Glutamatergic neuron (in vitro differentiated cells): ENCODE data around the gene PTPRG. TPM values are rescaled to one million over a fixed set of nuclear protein-coding genes. Genes with fewer than 3 reads are reported as not detected.

Experiments used
- DNase-seq: peaks from one replicate; pipeline ENCODE4 v3.0.0; 2022
- H3K27ac Mint-ChIP-seq: one replicate; pipeline ENCODE4 v1.8.0; 2020; ENCODE audit warnings: mild to moderate bottlenecking, mixed read lengths, inconsistent platforms; ENCODE audit not compliant: unreplicated experiment
- H3K27me3 Mint-ChIP-seq: one replicate; pipeline ENCODE4 v1.8.0; 2020; ENCODE audit warnings: mild to moderate bottlenecking, moderate library complexity, mixed read lengths, inconsistent platforms; ENCODE audit not compliant: unreplicated experiment
- H3K36me3 Mint-ChIP-seq: one replicate; pipeline ENCODE4 v1.8.0; 2020; ENCODE audit warnings: mild to moderate bottlenecking, mixed read lengths, inconsistent platforms; ENCODE audit not compliant: unreplicated experiment
- H3K4me1 Mint-ChIP-seq: one replicate; pipeline ENCODE4 v1.8.0; 2020; ENCODE audit warnings: mild to moderate bottlenecking, low read depth, mixed read lengths, inconsistent platforms; ENCODE audit not compliant: unreplicated experiment
- H3K4me3 Mint-ChIP-seq: one replicate; pipeline ENCODE4 v1.8.0; 2020; ENCODE audit warnings: mild to moderate bottlenecking, mixed read lengths, inconsistent platforms; ENCODE audit not compliant: unreplicated experiment
- H3K9me3 Mint-ChIP-seq: one replicate; pipeline ENCODE4 v1.8.0; 2020; ENCODE audit warnings: mild to moderate bottlenecking, moderate library complexity, mixed read lengths, inconsistent platforms; ENCODE audit not compliant: unreplicated experiment
- total RNA-seq: library from RNA; stranded (reverse); fragmentation: NEBNext Ultra II Directional; extraction: Animal tissue kit (Norgen Biotek cat#: 25700); gene quantifications from one replicate; pipeline ENCODE4 v1.2.1, GENCODE V29; 2021; ENCODE audit not compliant: unreplicated experiment
- TF ChIP-seq, protein P1 (sequence below): fragments of 200-600 bp; sonication (generic); IDR thresholded peaks from one replicate; pipeline ENCODE4 v1.5.0; 2021; ENCODE audit not compliant: partially characterized antibody, unreplicated experiment

Gene PTPRG
- total RNA-seq, 1 donor from 2014 or later = 52.1 TPM

- DNase-seq = no peak
- Mint-ChIP-seq H3K4me1 (peaks cover 6% of the 10 kb centered on the region), H3K27ac (no peak overlapping the region), H3K9me3 (peaks cover 4% of the 10 kb centered on the region), H3K27me3 (peaks cover 4% of the 10 kb centered on the region), H3K4me3 (no peak overlapping the region), H3K36me3 (no peaks in the 10 kb centered on the region)
- TF ChIP-seq, protein P1, sequence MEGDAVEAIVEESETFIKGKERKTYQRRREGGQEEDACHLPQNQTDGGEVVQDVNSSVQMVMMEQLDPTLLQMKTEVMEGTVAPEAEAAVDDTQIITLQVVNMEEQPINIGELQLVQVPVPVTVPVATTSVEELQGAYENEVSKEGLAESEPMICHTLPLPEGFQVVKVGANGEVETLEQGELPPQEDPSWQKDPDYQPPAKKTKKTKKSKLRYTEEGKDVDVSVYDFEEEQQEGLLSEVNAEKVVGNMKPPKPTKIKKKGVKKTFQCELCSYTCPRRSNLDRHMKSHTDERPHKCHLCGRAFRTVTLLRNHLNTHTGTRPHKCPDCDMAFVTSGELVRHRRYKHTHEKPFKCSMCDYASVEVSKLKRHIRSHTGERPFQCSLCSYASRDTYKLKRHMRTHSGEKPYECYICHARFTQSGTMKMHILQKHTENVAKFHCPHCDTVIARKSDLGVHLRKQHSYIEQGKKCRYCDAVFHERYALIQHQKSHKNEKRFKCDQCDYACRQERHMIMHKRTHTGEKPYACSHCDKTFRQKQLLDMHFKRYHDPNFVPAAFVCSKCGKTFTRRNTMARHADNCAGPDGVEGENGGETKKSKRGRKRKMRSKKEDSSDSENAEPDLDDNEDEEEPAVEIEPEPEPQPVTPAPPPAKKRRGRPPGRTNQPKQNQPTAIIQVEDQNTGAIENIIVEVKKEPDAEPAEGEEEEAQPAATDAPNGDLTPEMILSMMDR = no peak
Measured at GRCh38 chr3:62039586-62039985, 478.2 kb downstream of the PTPRG start.

GRCh38 chr3:62041681-62042080 lies 480.3 kb downstream of the PTPRG start:
- Mint-ChIP-seq H3K4me1 (peaks cover 10% of the 10 kb centered on the region), H3K27ac (no peak overlapping the region), H3K4me3 (no peak overlapping the region), H3K36me3 (no peaks in the 10 kb centered on the region), H3K9me3 (peaks cover 2% of the 10 kb centered on the region), H3K27me3 (peaks cover 4% of the 10 kb centered on the region)
- TF ChIP-seq, protein P1 = no peak
- no peak for DNase-seq

DNA sequence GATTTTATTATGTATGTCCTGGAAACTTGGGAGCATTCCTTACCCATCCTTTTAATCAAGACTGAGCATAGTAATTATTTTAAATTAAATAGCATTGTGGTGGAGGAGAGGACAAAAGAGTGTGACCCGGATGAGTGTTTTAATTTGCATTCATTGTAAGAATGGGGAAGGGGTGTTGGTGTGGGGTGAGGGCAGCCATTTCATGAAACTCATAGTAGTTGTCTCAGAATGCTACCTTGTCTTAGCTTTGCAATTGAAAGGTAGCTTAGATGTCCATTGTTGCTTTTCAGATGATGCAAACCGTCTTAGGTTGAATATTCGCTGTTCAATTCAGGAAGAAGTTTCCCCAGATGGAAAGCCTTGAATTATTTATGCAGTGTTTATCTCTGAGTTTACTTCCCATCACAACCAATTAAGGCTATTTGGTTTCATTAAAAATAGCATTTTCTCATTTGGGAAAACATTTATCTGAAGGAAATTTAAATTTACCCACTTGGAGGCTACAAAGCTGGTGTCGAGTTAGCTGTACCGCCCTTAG lies 483.6 kb downstream of the PTPRG start:
- Mint-ChIP-seq H3K4me1 (peaks cover 7% of the 10 kb centered on the region), H3K27ac (no peak overlapping the region), H3K9me3 (peaks cover 4% of the 10 kb centered on the region), H3K36me3 (no peaks in the 10 kb centered on the region), H3K4me3 (no peak overlapping the region), H3K27me3 (no peaks in the 10 kb centered on the region)
- TF ChIP-seq, protein P1 = no peak
- no peak for DNase-seq

DNA sequence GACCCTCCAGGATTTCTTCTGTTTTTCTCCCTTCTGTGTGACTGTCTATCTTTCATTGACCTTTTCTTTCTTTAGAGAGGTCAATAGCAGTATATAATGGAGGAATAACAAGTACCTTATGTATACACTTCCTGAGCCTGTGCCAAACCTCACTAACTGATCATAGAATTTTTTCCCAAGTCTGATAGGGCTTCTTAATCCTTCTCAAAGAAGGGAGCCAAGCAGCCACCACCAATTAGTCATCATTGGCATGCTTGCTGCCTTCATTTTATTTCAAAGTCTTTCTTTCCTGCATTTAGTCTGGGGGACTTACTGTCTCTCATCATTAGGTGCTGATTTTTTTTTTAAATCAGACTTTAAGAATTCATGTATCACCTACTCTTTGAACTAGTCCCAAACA lies 485.0 kb downstream of the PTPRG start:
- Mint-ChIP-seq H3K27ac (no peak overlapping the region), H3K36me3 (no peaks in the 10 kb centered on the region), H3K4me1 (peaks cover 7% of the 10 kb centered on the region), H3K27me3 (no peaks in the 10 kb centered on the region), H3K9me3 (peaks cover 4% of the 10 kb centered on the region), H3K4me3 (no peak overlapping the region)
- no peak for DNase-seq
- TF ChIP-seq, protein P1 = no peak

DNA sequence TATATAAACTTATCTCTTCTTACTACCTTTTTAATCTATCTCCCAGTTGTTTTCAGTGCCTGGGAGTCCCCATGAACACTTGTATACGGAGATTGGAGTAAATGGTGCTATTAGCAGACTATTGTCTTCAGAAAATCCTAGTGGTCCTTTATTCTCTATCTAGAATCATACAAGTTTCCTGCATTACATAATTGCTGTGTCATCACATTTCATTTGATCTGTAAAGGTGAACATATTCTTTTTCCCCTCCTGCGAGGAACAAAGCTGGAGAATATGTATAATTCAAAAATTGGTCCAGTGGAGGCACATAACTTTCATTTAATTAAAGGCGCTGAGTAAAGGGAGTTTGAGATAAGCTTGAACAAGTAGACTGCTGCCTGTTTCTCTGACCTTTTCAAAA lies 487.2 kb downstream of the PTPRG start:
- Mint-ChIP-seq H3K4me1 (peaks cover 6% of the 10 kb centered on the region), H3K27me3 (no peaks in the 10 kb centered on the region), H3K9me3 (peaks cover 3% of the 10 kb centered on the region), H3K27ac (no peak overlapping the region), H3K36me3 (no peaks in the 10 kb centered on the region), H3K4me3 (no peak overlapping the region)
- no peak for DNase-seq
- TF ChIP-seq, protein P1 = no peak
